Choroid plexus epithelial cell (primary cell): ENCODE data around the gene KRT74.

ENCODE experiments used
- DNase-seq: peaks from one replicate; pipeline ENCODE4 v3.0.0-alpha.2; 2010; ENCODE audit warnings: low read depth
- H3K4me3 ChIP-seq: 2 replicates; pipeline ENCODE4 v1.5.1; 2011; ENCODE audit warnings: low read depth, mild to moderate bottlenecking, control low read depth, low read length, moderate library complexity
- TF ChIP-seq, protein P1 (sequence below): conservative IDR thresholded peaks from 2 replicates; pipeline ENCODE4 v1.5.1; 2011; ENCODE audit warnings: low read depth, mild to moderate bottlenecking, control low read depth, inconsistent platforms, low read length, moderate library complexity

Gene KRT74

DNA sequence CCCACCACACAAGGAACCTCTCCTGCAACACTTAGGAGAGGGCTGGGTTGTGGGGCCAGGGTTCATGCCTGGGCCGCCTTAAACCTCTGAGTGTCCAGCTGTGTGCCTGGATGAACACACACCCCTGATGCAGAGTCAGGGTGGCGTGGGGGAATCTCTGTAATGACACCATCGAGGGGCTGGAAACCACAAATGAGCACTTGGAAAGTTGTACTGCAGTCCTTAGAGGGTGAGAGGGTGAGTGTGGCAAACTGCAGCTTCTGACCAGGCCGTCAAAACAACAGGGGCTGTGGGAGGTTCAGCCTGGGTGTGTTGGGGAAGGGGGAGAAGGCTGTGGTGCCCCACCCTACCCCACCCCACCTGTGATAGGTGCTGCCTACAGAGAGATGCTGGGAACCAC is 41.0 kb downstream of the KRT74 start:
- no peak overlapping the region for H3K4me3 ChIP-seq
- TF ChIP-seq, protein P1, sequence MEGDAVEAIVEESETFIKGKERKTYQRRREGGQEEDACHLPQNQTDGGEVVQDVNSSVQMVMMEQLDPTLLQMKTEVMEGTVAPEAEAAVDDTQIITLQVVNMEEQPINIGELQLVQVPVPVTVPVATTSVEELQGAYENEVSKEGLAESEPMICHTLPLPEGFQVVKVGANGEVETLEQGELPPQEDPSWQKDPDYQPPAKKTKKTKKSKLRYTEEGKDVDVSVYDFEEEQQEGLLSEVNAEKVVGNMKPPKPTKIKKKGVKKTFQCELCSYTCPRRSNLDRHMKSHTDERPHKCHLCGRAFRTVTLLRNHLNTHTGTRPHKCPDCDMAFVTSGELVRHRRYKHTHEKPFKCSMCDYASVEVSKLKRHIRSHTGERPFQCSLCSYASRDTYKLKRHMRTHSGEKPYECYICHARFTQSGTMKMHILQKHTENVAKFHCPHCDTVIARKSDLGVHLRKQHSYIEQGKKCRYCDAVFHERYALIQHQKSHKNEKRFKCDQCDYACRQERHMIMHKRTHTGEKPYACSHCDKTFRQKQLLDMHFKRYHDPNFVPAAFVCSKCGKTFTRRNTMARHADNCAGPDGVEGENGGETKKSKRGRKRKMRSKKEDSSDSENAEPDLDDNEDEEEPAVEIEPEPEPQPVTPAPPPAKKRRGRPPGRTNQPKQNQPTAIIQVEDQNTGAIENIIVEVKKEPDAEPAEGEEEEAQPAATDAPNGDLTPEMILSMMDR = no peak
- no peak for DNase-seq

DNA sequence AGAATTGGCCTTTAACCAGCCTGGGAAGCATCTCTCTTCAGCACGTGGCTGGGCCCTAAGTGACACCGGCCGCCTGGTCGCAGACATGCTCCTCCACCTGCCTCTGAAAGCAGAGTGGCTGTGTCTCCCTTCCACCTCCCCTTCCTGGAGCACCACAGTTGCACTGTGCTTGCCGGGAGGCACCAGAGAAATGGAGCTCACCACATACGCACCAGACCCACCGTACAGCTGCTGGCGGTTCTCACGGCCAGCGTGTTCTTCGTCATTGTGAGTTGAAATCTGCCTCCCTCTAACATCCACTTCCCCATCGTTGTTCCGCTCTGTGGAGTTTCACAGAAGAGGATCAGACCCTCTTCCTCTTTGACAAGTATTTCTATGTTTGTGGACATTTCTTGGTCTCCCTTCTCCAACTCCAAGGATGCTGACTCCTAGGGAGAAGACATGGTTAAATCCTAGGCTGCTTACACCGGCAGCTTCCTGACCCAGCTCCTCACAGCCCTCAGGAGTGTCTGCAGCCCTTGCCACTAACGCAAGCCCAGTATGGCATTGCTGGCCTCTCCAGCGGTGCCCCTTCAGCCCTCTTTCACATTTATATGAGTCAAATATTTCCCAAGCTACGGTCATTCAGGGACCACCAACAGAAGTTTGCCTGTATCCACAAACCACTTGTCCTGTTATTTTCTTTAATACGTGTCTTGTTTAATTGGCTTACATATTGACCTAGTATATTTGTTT is 41.9 kb downstream of the KRT74 start:
- TF ChIP-seq, protein P1 = no peak
- no peak overlapping the region for H3K4me3 ChIP-seq
- no peak for DNase-seq

DNA sequence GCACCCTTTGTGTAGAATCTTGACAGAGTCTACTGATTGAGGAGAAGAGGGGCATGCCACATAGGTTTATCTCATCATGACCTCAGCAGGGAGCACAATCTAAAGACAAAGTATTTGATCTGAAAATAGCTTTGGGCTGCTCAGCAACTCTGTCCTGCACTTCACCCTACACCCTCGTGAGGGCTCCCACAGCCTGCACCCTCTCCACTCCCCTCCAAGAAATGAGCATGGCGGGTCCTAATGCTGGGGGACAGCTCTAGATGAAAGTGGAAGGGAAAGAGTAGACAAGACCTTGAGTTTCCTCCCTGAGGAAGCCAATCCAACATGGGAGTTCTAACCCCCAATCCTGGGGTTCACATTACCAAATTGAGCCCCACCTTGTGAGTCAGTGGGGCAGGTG is 42.7 kb downstream of the KRT74 start:
- TF ChIP-seq, protein P1 = no peak
- no peak for DNase-seq
- no peak overlapping the region for H3K4me3 ChIP-seq

- H3K4me3 ChIP-seq = no peak overlapping the region
- DNase-seq = no peak
- TF ChIP-seq, protein P1 = no peak
Measured at GRCh38 chr12:52530366-52530765, 43.3 kb downstream of the KRT74 start.

GRCh38 chr12:52529846-52530245 is 43.8 kb downstream of the KRT74 start:
- DNase-seq = no peak
- TF ChIP-seq, protein P1 = no peak
- no peak overlapping the region for H3K4me3 ChIP-seq

GRCh38 chr12:52529417-52529816 is 44.2 kb downstream of the KRT74 start:
- TF ChIP-seq, protein P1 = no peak
- H3K4me3 ChIP-seq = no peak overlapping the region
- DNase-seq = no peak

GRCh38 chr12:52528641-52529143 is 45.0 kb downstream of the KRT74 start:
- no peak overlapping the region for H3K4me3 ChIP-seq
- TF ChIP-seq, protein P1 = no peak
- DNase-seq = no peak
